PC-9 (cell line): Measurements from ENCODE around the gene RIMS1. TPM values are rescaled to one million over a fixed set of nuclear protein-coding genes. Genes with fewer than 3 reads are reported as not detected.
"Not testable (repeated sequence)": the region's sequence is repeated elsewhere in the genome, so short reads cannot be mapped to it uniquely, and the experiment has no call there.

Experiments
- BruUV-seq: library from RNA; stranded (reverse); fragments of 400-500 nt; replicated peaks from 2 replicates; lab custom pipeline; 2021; lab: Mats Ljungman, UMichigan
- CTCF ChIA-PET: fragments of 300-600 bp; sonication (Branson Sonifier 250); formaldehyde crosslinking; loops from one replicate; lab custom pipeline; 2022; ENCODE audit warnings: antibody characterized with exemption; lab: Charles Lee
- POLR2A ChIA-PET: fragments of 300-600 bp; sonication (Branson Sonifier 250); formaldehyde crosslinking; loops from one replicate; lab custom pipeline; 2022; ENCODE audit warnings: antibody characterized with exemption; ENCODE audit not compliant: unreplicated experiment; lab: Charles Lee
- DNase-seq, 2 experiments: peaks; one replicate each; pipeline versions ENCODE4 v3.0.0 to v3.0.0-alpha.2; 2015 to 2022; ENCODE audit warnings: mixed read lengths in 1 of 2
- H2AFZ ChIP-seq: fragments of 200-600 bp; sonication (generic); 2 replicates; pipeline ENCODE4 v1.8.1; 2017; ENCODE audit warnings: antibody characterized with exemption
- H3F3A ChIP-seq: fragments of 200-600 bp; sonication (generic); 2 replicates; pipeline ENCODE4 v1.8.1; 2017; ENCODE audit warnings: antibody characterized with exemption, mild to moderate bottlenecking, low read depth; ENCODE audit not compliant: insufficient read depth
- H3K27ac ChIP-seq: fragments of 200-600 bp; sonication (generic); 2 replicates; pipeline ENCODE4 v1.6.1; 2016; ENCODE audit warnings: mixed run types
- H3K27me3 ChIP-seq: fragments of 200-600 bp; sonication (generic); 2 replicates; pipeline ENCODE4 v1.6.1; 2016; ENCODE audit warnings: low read depth, mixed run types; ENCODE audit not compliant: insufficient read depth
- H3K36me3 ChIP-seq: fragments of 200-600 bp; sonication (generic); 2 replicates; pipeline ENCODE4 v1.6.1; 2016; ENCODE audit warnings: low read depth, mixed run types
- H3K4me1 ChIP-seq: fragments of 200-600 bp; sonication (generic); replicated peaks from 2 replicates; pipeline ENCODE4 v1.6.1; 2016; ENCODE audit warnings: mixed run types; ENCODE audit not compliant: insufficient read depth
- H3K4me2 ChIP-seq: fragments of 200-600 bp; sonication (generic); 2 replicates; pipeline ENCODE4 v1.6.1; 2017; ENCODE audit warnings: mixed run types
- H3K4me3 ChIP-seq: fragments of 200-600 bp; sonication (generic); 2 replicates; pipeline ENCODE4 v1.6.1; 2016; ENCODE audit warnings: mixed run types
- H3K79me2 ChIP-seq: fragments of 200-600 bp; sonication (generic); 2 replicates; pipeline ENCODE4 v1.6.1; 2017; ENCODE audit warnings: low read depth, mixed run types
- H3K9me2 ChIP-seq: fragments of 200-600 bp; sonication (generic); 2 replicates; pipeline ENCODE4 v1.8.1; 2017; ENCODE audit warnings: mild to moderate bottlenecking; ENCODE audit not compliant: insufficient read depth
- H3K9me3 ChIP-seq: fragments of 200-600 bp; sonication (generic); 2 replicates; pipeline ENCODE4 v1.8.1; 2016; ENCODE audit warnings: low read depth; ENCODE audit not compliant: insufficient read depth
- H4K20me1 ChIP-seq: fragments of 200-600 bp; sonication (generic); 2 replicates; pipeline ENCODE4 v1.8.1; 2017; ENCODE audit not compliant: insufficient read depth
- EZH2 ChIP-seq: fragments of 200-600 bp; sonication (generic); IDR thresholded peaks from 2 replicates; pipeline ENCODE4 v1.8.0; 2017; ENCODE audit warnings: antibody characterized with exemption, low read depth
- intact Hi-C: fragments of 100-400 bp; cut with micrococcal nuclease; formaldehyde crosslinking; loops from one replicate; pipeline ENCODE4 v1.10.0; 2022; ENCODE audit not compliant: unreplicated experiment
- total RNA-seq: library from RNA; stranded (reverse); gene quantifications from 2 replicates; pipeline ENCODE4 v1.2.3, GENCODE V29; 2021
- TF ChIP-seq, protein P1 (sequence below): fragments of 200-600 bp; sonication (generic); conservative IDR thresholded peaks from 2 replicates; pipeline ENCODE4 v1.6.1; 2017; ENCODE audit warnings: mixed run types, antibody characterized with exemption, mild to moderate bottlenecking, moderate library complexity

The RIMS1 gene
- total RNA-seq, 1 experiment from 2014 or later: not detected

DNA sequence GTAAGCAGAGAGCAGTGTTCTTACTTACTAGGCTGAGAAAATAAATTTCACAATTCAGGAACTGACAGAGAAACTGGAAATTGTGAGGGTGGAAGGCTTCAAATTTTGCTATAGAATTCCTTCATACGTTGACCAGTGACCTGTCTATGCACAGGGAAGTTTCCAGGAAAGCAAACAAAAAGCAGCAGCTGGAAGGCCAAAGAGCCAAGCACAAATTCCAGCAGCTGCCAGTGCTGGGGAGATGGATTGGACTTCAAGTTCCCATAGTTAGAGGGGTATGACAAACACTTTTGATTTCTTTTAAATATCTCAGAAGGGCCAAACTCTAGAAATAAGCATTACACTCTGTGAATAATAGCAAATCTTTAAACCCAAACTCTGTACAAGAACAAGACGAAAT is 436.4 kb downstream of the RIMS1 start:
- Histone ChIP-seq H3K79me2 (no peaks in the 10 kb centered on the region), H2AFZ (no peak overlapping the region), H3K27ac (no peak overlapping the region), H3K9me2 (no peaks in the 10 kb centered on the region), H3K4me1 (no peaks in the 10 kb centered on the region), H3K27me3 (no peaks in the 10 kb centered on the region), H3K4me3 (no peak overlapping the region), H3K36me3 (no peaks in the 10 kb centered on the region), H3K9me3 (no peaks in the 10 kb centered on the region), H3K4me2 (no peak overlapping the region), H3F3A (no peaks in the 10 kb centered on the region), H4K20me1 (no peaks in the 10 kb centered on the region)
- BruUV-seq: no TSS peak
- TF ChIP-seq EZH2: no peak
- TF ChIP-seq, protein P1, sequence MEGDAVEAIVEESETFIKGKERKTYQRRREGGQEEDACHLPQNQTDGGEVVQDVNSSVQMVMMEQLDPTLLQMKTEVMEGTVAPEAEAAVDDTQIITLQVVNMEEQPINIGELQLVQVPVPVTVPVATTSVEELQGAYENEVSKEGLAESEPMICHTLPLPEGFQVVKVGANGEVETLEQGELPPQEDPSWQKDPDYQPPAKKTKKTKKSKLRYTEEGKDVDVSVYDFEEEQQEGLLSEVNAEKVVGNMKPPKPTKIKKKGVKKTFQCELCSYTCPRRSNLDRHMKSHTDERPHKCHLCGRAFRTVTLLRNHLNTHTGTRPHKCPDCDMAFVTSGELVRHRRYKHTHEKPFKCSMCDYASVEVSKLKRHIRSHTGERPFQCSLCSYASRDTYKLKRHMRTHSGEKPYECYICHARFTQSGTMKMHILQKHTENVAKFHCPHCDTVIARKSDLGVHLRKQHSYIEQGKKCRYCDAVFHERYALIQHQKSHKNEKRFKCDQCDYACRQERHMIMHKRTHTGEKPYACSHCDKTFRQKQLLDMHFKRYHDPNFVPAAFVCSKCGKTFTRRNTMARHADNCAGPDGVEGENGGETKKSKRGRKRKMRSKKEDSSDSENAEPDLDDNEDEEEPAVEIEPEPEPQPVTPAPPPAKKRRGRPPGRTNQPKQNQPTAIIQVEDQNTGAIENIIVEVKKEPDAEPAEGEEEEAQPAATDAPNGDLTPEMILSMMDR: no peak
- intact Hi-C loops: no loop called here
- CTCF ChIA-PET: no interaction called here
- no peak for DNase-seq
- POLR2A ChIA-PET: no interaction called here

DNA sequence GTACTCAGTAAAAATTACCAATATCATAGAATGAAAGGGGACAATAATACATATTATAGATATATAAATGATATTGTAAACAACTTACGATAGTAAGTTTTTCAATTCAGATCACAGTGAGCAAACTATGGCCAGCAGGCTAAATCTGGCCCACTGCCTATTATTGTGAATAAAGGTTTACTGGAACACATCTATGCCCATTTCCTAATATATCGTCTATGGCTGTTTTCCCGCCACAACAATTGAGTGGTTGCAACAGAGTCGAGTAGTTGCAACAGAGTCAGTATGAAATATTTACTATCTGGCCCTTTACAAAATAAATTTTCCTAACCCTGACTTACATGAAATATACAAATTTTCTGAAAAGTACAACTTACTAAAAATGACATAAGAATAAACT is 438.2 kb downstream of the RIMS1 start:
- no peaks in the 10 kb centered on the region for H3K27me3 ChIP-seq
- no peaks in the 10 kb centered on the region for H3K9me2 ChIP-seq
- H3K9me3 ChIP-seq: no peaks in the 10 kb centered on the region
- H3K4me3 ChIP-seq: no peak overlapping the region
- no peaks in the 10 kb centered on the region for H4K20me1 ChIP-seq
- no peak overlapping the region for H2AFZ ChIP-seq
- H3K79me2 ChIP-seq: no peaks in the 10 kb centered on the region
- ChIA-PET CTCF (no interaction called here), POLR2A (no interaction called here)
- intact Hi-C loops: no loop called here
- no peak overlapping the region for H3K27ac ChIP-seq
- no peaks in the 10 kb centered on the region for H3K4me1 ChIP-seq
- no peaks in the 10 kb centered on the region for H3F3A ChIP-seq
- no TSS peak for BruUV-seq
- H3K4me2 ChIP-seq: no peak overlapping the region
- DNase-seq: no peak
- no peak for TF ChIP-seq EZH2
- TF ChIP-seq, protein P1: no peak
- H3K36me3 ChIP-seq: no peaks in the 10 kb centered on the region

DNA sequence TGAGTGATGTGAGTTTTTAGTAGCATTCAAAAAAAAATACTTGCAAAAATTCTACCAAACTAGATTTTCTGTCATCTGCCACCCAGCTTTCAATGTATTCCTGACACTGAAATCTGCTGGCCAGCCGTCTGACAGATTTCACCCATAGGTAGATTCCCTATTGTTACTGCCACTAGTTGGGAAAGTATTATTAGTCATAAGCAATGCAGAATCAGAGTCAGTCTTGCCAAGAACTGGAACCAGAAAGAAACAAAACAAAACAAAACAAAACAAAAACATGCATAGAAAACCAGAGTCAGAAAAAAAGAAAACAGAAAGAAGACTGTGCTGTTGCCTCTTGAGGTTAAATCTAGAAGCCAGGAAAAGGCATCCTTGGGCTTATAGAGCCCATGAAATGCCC is 442.4 kb downstream of the RIMS1 start:
- H3K27ac ChIP-seq: no peak overlapping the region
- H3K36me3 ChIP-seq: no peaks in the 10 kb centered on the region
- no peaks in the 10 kb centered on the region for H4K20me1 ChIP-seq
- no peaks in the 10 kb centered on the region for H3K9me3 ChIP-seq
- no peaks in the 10 kb centered on the region for H3K4me1 ChIP-seq
- no peaks in the 10 kb centered on the region for H3K79me2 ChIP-seq
- intact Hi-C loops: no loop called here
- H2AFZ ChIP-seq: no peak overlapping the region
- no peak for DNase-seq
- no TSS peak for BruUV-seq
- H3K4me3 ChIP-seq: no peak overlapping the region
- ChIA-PET CTCF (no interaction called here), POLR2A (no interaction called here)
- no peaks in the 10 kb centered on the region for H3K9me2 ChIP-seq
- H3K27me3 ChIP-seq: no peaks in the 10 kb centered on the region
- TF ChIP-seq, protein P1: no peak
- no peak for TF ChIP-seq EZH2
- no peaks in the 10 kb centered on the region for H3F3A ChIP-seq
- no peak overlapping the region for H3K4me2 ChIP-seq

DNA sequence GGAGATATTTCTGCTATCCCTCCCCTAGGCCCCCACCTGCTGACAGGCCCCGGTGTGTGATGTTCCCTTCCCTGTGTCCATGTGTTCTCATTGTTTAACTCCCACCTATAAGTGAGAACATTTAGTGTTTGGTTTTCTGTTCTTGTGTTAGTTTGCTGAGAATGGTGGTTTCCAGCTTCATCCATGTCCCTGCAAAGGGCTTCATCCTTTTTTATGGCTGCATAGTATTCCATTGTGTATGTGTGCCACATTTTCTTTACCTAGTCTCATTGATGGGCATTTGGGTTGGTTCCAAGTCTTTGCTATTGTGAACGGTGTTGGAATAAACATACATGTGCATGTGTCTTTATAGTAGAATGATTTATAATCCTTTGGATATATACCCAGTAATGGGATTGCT is 448.9 kb downstream of the RIMS1 start:
- H3K4me1 ChIP-seq, H4K20me1 ChIP-seq, H3K27me3 ChIP-seq, BruUV-seq, H3K4me2 ChIP-seq, H3K79me2 ChIP-seq, H2AFZ ChIP-seq, POLR2A ChIA-PET, intact Hi-C loops, DNase-seq, H3K9me2 ChIP-seq, H3K9me3 ChIP-seq, H3F3A ChIP-seq, H3K4me3 ChIP-seq, CTCF ChIA-PET, H3K36me3 ChIP-seq, H3K27ac ChIP-seq: not testable (repeated sequence)
